ENCODE measurements around the gene OR2AP1. TPM values are rescaled to one million over a fixed set of nuclear protein-coding genes. Genes with fewer than 3 reads are reported as not detected.
"Not testable (repeated sequence)": the region's sequence is repeated elsewhere in the genome, so short reads cannot be mapped to it uniquely, and the experiment has no call there.

Gene OR2AP1
- 0.17 TPM in 1 of 2 replicates, not detected in the other for total RNA-seq
- not detected for total RNA-seq (2013)
- polyA plus RNA-seq: not detected in 2 replicates
- not detected in 2 replicates for polyA minus RNA-seq

DNA sequence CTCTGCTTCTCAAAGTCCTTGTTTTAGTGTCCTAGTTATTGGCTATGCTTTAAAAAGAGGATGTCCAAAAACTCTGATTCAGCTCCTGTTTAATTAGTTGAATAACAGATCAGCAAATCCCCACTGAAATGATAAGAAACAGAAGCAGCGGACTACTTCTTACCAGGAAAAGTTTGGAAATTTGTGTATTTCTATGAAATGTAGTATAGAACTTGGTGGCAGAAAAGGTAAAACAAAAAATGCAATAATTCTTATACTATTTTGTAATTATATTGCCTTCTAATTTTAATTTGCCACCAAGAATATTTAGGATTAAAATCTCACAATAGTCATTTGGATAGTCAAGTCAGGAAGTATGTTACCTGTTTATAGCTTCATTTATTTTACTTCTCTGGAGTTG, at the start of gene OR2AP1:
Gene OR2AP1, plus strand, starts transcription at position 301 of the 400 bp plus-strand sequence. CDS start 1,947 bp downstream, outside the sequence.
- TF ChIP-seq EZH2 (IDR thresholded peaks at IDR 0.05; ENCODE audit: borderline replicate concordance, insufficient read depth, low read depth, low read length, poor library complexity, severe bottlenecking): no peak
- TF ChIP-seq, protein P1, sequence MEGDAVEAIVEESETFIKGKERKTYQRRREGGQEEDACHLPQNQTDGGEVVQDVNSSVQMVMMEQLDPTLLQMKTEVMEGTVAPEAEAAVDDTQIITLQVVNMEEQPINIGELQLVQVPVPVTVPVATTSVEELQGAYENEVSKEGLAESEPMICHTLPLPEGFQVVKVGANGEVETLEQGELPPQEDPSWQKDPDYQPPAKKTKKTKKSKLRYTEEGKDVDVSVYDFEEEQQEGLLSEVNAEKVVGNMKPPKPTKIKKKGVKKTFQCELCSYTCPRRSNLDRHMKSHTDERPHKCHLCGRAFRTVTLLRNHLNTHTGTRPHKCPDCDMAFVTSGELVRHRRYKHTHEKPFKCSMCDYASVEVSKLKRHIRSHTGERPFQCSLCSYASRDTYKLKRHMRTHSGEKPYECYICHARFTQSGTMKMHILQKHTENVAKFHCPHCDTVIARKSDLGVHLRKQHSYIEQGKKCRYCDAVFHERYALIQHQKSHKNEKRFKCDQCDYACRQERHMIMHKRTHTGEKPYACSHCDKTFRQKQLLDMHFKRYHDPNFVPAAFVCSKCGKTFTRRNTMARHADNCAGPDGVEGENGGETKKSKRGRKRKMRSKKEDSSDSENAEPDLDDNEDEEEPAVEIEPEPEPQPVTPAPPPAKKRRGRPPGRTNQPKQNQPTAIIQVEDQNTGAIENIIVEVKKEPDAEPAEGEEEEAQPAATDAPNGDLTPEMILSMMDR (IDR thresholded peaks at IDR 0.05): no peak
- WGBS (ENCODE audit: insufficient coverage): no CpG with 5 or more reads among the region's 1 CpG
- POLR2A ChIA-PET: no interaction called here

DNA sequence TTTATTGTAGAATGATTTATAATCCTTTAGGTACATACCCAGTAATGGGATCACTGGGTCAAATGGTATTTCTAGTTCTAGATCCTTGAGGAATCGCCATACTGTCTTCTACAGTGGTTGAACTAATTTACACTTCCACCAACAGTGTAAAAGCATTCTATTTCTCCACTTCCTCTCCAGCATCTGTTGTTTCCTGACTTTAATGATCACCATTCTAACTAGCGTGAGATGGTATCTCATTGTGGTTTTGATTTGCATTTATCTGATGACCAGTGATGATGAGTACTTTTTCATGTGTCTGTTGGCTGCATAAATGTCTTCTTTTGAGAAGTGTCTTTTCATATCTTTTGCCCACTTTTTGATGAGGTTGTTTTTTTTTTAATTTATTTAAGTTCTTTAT, 24.0 kb upstream of the OR2AP1 start:
- H3K9me3 Mint-ChIP-seq (ENCODE audit: insufficient read depth); POLR2A ChIA-PET; H3K4me1 ChIP-seq (ENCODE audit: control insufficient read depth in 2 of 2, insufficient read depth in 2 of 2, low read length in 2 of 2); CTCF ChIA-PET; intact Hi-C loops (cut with micrococcal nuclease); H4K20me1 ChIP-seq (ENCODE audit: control insufficient read depth, insufficient read depth, low read length, poor library complexity, severe bottlenecking); H3K4me1 Mint-ChIP-seq; ATAC-seq (ENCODE audit: low read depth); H3K79me2 ChIP-seq (ENCODE audit: control insufficient read depth, insufficient read depth, low read length); DNase-seq; H3K4me2 ChIP-seq (replicated peaks; ENCODE audit: low read depth, low read length, poor library complexity, severe bottlenecking); H3K4me3 ChIP-seq (ENCODE audit: control extremely low read depth in 1 of 5, extremely low read depth in 1 of 5, insufficient read depth in 1 of 5, low read depth in 2 of 5, low read length in 4 of 5); H3K9me3 ChIP-seq (ENCODE audit: control extremely low read depth in 1 of 3, control insufficient read depth in 2 of 3, insufficient read depth in 1 of 3, low read length in 2 of 3); H3K27ac ChIP-seq (ENCODE audit: low read length in 2 of 2); H3K9ac ChIP-seq (ENCODE audit: low read length); H3K36me3 ChIP-seq (replicated peaks in 1 of 2; ENCODE audit: control extremely low read depth in 1 of 2, control insufficient read depth in 1 of 2, extremely low read depth in 1 of 2, insufficient read depth in 2 of 2, low read length in 1 of 2); H3K4me3 Mint-ChIP-seq; H2AFZ ChIP-seq (ENCODE audit: insufficient read depth, low read depth, low read length, poor library complexity, severe bottlenecking); H3K27ac Mint-ChIP-seq: not testable (repeated sequence)
- peaks cover 0 to 11% (median 2%) of the 10 kb centered on the region in 4 experiments for H3K27me3 ChIP-seq (replicated peaks in 1 of 4; ENCODE audit: control extremely low read depth in 1 of 4, control insufficient read depth in 3 of 4, insufficient read depth in 4 of 4, low read length in 3 of 4)
- no CpG with 5 or more reads among the region's 2 CpGs for WGBS (ENCODE audit: insufficient coverage)
- H3K27me3 Mint-ChIP-seq: peaks cover 27% of the 10 kb centered on the region

More for the DNA sequence above, at the start of gene OR2AP1:
- Histone ChIP-seq H4K20me1 (ENCODE audit: control insufficient read depth, insufficient read depth, low read length, poor library complexity, severe bottlenecking) (no peaks in the 10 kb centered on the region), H3K79me2 (ENCODE audit: control insufficient read depth, insufficient read depth, low read length) (no peaks in the 10 kb centered on the region), H3K27me3 (replicated peaks in 1 of 4; ENCODE audit: control extremely low read depth in 1 of 4, control insufficient read depth in 3 of 4, insufficient read depth in 4 of 4, low read length in 3 of 4) (peaks cover 0 to 2% (median 0%) of the 10 kb centered on the region in 4 experiments), H3K4me2 (replicated peaks; ENCODE audit: low read depth, low read length, poor library complexity, severe bottlenecking) (no peak within 1 kb of the TSS), H3K9ac (ENCODE audit: low read length) (no peak within 1 kb of the TSS), H3K9me3 (ENCODE audit: control extremely low read depth in 1 of 3, control insufficient read depth in 2 of 3, insufficient read depth in 1 of 3, low read length in 2 of 3) (peaks cover 1 to 27% (median 20%) of the 10 kb centered on the region in 3 donors), H3K27ac (ENCODE audit: low read length in 2 of 2) (no peak within 1 kb of the TSS), H3K4me3 (ENCODE audit: control extremely low read depth in 1 of 5, extremely low read depth in 1 of 5, insufficient read depth in 1 of 5, low read depth in 2 of 5, low read length in 4 of 5) (no peak within 1 kb of the TSS), H3K36me3 (replicated peaks in 1 of 2; ENCODE audit: control extremely low read depth in 1 of 2, control insufficient read depth in 1 of 2, extremely low read depth in 1 of 2, insufficient read depth in 2 of 2, low read length in 1 of 2) (no peaks in the 10 kb centered on the region), H3K4me1 (ENCODE audit: control insufficient read depth in 2 of 2, insufficient read depth in 2 of 2, low read length in 2 of 2) (no peaks in the 10 kb centered on the region), H2AFZ (ENCODE audit: insufficient read depth, low read depth, low read length, poor library complexity, severe bottlenecking) (no peak within 1 kb of the TSS)
- DNase-seq: no peak
- intact Hi-C loops (cut with micrococcal nuclease): no loop called here
- Mint-ChIP-seq H3K27me3 (peaks cover 15% of the 10 kb centered on the region), H3K4me3 (no peak within 1 kb of the TSS), H3K27ac (no peak within 1 kb of the TSS), H3K9me3 (ENCODE audit: insufficient read depth) (peaks cover 21% of the 10 kb centered on the region), H3K4me1 (no peaks in the 10 kb centered on the region)
- CTCF ChIA-PET: no interaction called here
- no peak for ATAC-seq (ENCODE audit: low read depth)
